Liver (tissue), 3 donors: ENCODE results near the gene TRAPPC12.

Experiments used
- CTCF ChIP-seq: fragments of 150-350 bp; IDR thresholded peaks from 2 replicates; pipeline ENCODE4 v1.5.1; 2017; ENCODE audit warnings: improper control_type of control experiment, low read depth, low read length; ENCODE audit not compliant: missing input control
- MAX ChIP-seq: IDR thresholded peaks from 2 replicates; pipeline ENCODE4 v1.6.1; 2016; ENCODE audit warnings: antibody characterized with exemption
- SP1 ChIP-seq: IDR thresholded peaks from 2 replicates; pipeline ENCODE4 v1.6.1; 2018; ENCODE audit warnings: antibody characterized with exemption, mild to moderate bottlenecking
- TAF1 ChIP-seq: conservative IDR thresholded peaks from 2 replicates; pipeline ENCODE4 v1.6.1; 2016; ENCODE audit warnings: antibody characterized with exemption, mild to moderate bottlenecking
- YY1 ChIP-seq: IDR thresholded peaks from 2 replicates; pipeline ENCODE4 v1.6.1; 2016; ENCODE audit warnings: antibody characterized with exemption, mild to moderate bottlenecking
- TF ChIP-seq, protein P1 (sequence below): IDR thresholded peaks from 2 replicates; pipeline ENCODE4 v1.6.1; 2016; ENCODE audit warnings: antibody characterized with exemption
- TF ChIP-seq, protein P2 (sequence below): IDR thresholded peaks from 2 replicates; pipeline ENCODE4 v1.6.1; 2016; ENCODE audit warnings: antibody characterized with exemption, mild to moderate bottlenecking
- donor health status: healthy.
- donor health status: healthy.

GRCh38 chr2:3450385-3451010, 71.0 kb downstream of the TRAPPC12 start:
- TF ChIP-seq SP1 = no peak
- TF ChIP-seq, protein P1, sequence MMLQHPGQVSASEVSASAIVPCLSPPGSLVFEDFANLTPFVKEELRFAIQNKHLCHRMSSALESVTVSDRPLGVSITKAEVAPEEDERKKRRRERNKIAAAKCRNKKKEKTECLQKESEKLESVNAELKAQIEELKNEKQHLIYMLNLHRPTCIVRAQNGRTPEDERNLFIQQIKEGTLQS = no peak
- no peak for TF ChIP-seq CTCF
- TF ChIP-seq YY1 = no peak
- no peak for TF ChIP-seq TAF1
- TF ChIP-seq MAX = no peak
- TF ChIP-seq, protein P2, sequence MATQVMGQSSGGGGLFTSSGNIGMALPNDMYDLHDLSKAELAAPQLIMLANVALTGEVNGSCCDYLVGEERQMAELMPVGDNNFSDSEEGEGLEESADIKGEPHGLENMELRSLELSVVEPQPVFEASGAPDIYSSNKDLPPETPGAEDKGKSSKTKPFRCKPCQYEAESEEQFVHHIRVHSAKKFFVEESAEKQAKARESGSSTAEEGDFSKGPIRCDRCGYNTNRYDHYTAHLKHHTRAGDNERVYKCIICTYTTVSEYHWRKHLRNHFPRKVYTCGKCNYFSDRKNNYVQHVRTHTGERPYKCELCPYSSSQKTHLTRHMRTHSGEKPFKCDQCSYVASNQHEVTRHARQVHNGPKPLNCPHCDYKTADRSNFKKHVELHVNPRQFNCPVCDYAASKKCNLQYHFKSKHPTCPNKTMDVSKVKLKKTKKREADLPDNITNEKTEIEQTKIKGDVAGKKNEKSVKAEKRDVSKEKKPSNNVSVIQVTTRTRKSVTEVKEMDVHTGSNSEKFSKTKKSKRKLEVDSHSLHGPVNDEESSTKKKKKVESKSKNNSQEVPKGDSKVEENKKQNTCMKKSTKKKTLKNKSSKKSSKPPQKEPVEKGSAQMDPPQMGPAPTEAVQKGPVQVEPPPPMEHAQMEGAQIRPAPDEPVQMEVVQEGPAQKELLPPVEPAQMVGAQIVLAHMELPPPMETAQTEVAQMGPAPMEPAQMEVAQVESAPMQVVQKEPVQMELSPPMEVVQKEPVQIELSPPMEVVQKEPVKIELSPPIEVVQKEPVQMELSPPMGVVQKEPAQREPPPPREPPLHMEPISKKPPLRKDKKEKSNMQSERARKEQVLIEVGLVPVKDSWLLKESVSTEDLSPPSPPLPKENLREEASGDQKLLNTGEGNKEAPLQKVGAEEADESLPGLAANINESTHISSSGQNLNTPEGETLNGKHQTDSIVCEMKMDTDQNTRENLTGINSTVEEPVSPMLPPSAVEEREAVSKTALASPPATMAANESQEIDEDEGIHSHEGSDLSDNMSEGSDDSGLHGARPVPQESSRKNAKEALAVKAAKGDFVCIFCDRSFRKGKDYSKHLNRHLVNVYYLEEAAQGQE = no peak
